Spinal cord (tissue), 10 donors: ENCODE data around the gene WDR53. TPM values are rescaled to one million over a fixed set of nuclear protein-coding genes. Genes with fewer than 3 reads are reported as not detected.
"Not testable (repeated sequence)": the region's sequence is repeated elsewhere in the genome, so short reads cannot be mapped to it uniquely, and the experiment has no call there.

Source experiments
- DNase-seq, 6 donors: peaks; one replicate each; pipeline versions ENCODE4 v3.0.0 to v3.0.0-alpha.2; 2013 to 2015; ENCODE audit warnings: low spot score in 6 of 6, low read depth in 4 of 6
- H3K27ac ChIP-seq: one replicate; pipeline ENCODE4 v1.5.1; 2013; ENCODE audit warnings: low read depth, low read length, control low read depth
- H3K27me3 ChIP-seq: one replicate; pipeline ENCODE4 v1.6.1; 2013; ENCODE audit warnings: low read length; ENCODE audit not compliant: control insufficient read depth, insufficient read depth
- H3K36me3 ChIP-seq: one replicate; pipeline ENCODE4 v1.6.1; 2013; ENCODE audit warnings: low read length; ENCODE audit not compliant: control insufficient read depth, insufficient read depth
- H3K4me1 ChIP-seq: one replicate; pipeline ENCODE4 v1.6.1; 2013; ENCODE audit warnings: low read length; ENCODE audit not compliant: control insufficient read depth, insufficient read depth
- H3K4me3 ChIP-seq: one replicate; pipeline ENCODE4 v1.5.1; 2013; ENCODE audit warnings: low read depth, low read length, control low read depth
- H3K9me3 ChIP-seq: one replicate; pipeline ENCODE4 v1.6.1; 2013; ENCODE audit warnings: low read length; ENCODE audit not compliant: control insufficient read depth, insufficient read depth
- WGBS: methylation state at CpG from one replicate; pipeline ENCODE4 v1.1.5; 2013; ENCODE audit warnings: missing lambda C conversion rate; ENCODE audit not compliant: insufficient coverage; 5-methylcytosine and 5-hydroxymethylcytosine counted together
- polyA plus RNA-seq, 2 donors: library from polyadenylated mRNA; unstranded; fragments of 120-200 nt; gene quantifications; one replicate each; pipeline ENCODE4 v1.2.1, GENCODE V29; 2013; ENCODE audit not compliant: insufficient read length in 2 of 2
- total RNA-seq, 2 donors: library from RNA; depleted of rRNA in 1 of 2; stranded (reverse); fragments of 120-200 nt in 1 of 2; fragments of >200 nt in 1 of 2; gene quantifications; one replicate each; pipeline versions ENCODE4 v1.2.3 to v1.2.4, GENCODE V29; 2013 to 2014
- donor health status: healthy.

WDR53 gene
- total and polyA plus RNA-seq, 4 donors = 5.9 to 16.8 (median 10.7) TPM

DNA sequence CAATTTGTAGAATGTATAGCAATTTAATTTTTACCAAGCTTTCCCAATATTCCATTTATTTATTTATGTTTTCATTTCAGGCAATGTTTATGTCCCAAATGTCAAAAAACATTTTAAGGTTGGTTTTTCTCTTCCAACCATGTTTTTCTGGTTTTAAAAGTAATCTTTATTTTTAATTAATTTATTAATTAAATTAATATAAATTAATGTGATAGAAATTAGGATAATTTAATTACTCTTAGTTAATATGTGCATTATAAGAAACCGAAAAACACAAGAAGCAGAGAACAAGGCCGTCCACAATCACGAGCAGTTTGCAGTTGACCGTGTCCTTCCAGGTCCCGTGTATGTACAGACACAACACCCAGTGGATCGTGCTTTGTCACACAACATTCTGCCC is 34.3 kb upstream of the WDR53 start:
- H3K27me3 ChIP-seq = no peaks in the 10 kb centered on the region
- peaks cover 8% of the 10 kb centered on the region for H3K4me1 ChIP-seq
- no peaks in the 10 kb centered on the region for H3K9me3 ChIP-seq
- WGBS = 100% methylated on average over 3 of the region's 6 CpGs
- DNase-seq = no peak
- H3K27ac ChIP-seq = no peak overlapping the region
- no peaks in the 10 kb centered on the region for H3K36me3 ChIP-seq
- no peak overlapping the region for H3K4me3 ChIP-seq

DNA sequence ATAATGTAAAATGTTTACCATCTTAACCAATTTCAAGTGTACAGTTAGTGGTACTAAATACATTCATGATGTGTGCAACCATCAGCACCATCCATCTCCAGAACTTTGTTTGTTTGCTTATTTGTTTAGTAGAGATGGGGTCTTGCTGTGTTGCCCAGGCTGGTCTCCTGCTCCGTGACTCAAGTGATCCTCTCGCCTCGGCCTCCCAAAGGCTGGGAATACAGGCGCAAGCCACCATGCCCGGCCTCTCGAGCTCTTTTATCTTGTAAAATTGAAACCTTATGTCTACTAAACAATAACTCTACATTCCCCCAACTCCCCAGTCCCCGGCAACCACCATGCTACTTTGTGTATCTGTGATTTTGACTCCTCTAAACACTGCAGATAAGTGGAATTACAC is 32.0 kb upstream of the WDR53 start:
- Histone ChIP-seq H3K36me3 (no peaks in the 10 kb centered on the region), H3K27me3 (no peaks in the 10 kb centered on the region), H3K4me1 (peaks cover 8% of the 10 kb centered on the region), H3K27ac (no peak overlapping the region), H3K4me3 (no peak overlapping the region), H3K9me3 (no peaks in the 10 kb centered on the region)
- DNase-seq = no peak
- WGBS = 91% methylated on average over 6 of the region's 7 CpGs

DNA sequence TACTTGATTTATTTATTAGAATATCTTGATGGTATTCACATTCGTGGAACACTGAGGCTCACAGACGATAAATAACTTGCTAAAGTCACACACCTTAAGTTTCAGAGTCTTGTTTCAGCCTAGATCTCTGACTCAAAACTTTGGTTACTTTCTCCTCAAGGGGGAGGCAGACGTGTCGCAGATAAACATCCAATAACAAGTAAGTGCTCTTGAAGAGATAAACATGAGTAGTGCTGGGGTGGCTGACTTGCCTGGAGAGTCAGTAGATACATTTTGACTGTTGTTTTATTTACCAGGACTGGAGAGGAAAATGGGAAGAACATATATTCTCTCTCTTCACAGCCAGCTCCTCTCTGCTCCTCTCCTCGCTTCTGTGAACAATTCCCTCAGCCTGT is 31.4 kb upstream of the WDR53 start:
- Histone ChIP-seq H3K27ac (no peak overlapping the region), H3K4me1 (peaks cover 8% of the 10 kb centered on the region), H3K36me3 (no peaks in the 10 kb centered on the region), H3K9me3 (no peaks in the 10 kb centered on the region), H3K4me3 (no peak overlapping the region), H3K27me3 (no peaks in the 10 kb centered on the region)
- no peak for DNase-seq
- WGBS = no CpG with 5 or more reads among the region's 5 CpGs

DNA sequence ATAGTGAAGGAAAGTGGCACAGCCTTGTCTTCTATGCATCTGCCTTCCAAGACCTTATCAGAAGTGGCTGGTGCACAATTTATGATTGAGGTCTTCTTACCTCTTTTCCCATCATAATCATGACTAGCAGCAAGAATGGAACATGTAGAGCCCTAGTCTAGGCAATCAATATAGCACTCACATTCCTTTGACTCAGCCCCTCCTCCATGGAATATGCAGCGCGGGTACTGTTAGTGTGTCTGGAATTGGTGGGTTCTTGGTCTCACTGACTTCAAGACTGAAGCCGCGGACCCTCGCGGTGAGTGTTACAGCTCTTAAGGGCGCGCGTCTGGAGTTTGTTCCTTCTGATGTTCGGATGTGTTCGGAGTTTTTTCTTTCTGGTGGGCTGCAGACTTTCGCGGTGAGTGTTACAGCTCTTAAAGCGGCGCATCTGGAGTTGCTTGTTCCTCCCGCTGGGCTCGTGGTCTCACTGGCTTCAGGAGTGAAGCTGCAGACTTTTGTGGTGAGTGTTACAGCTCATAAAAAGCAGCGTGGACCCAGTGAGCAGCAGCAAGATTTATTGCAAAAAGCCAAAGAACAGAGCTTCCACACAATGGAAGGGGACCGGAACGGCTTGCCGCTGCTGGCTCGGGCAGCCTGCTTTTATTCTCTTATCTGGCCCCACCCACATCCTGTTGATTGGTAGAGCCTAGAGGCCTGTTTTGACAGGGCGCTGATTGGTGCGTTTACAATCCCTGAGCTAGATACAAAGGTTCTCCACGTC is 29.8 kb upstream of the WDR53 start:
- WGBS = 53% methylated on average over 19 of the region's 25 CpGs
- not testable (repeated sequence) for H3K36me3 ChIP-seq, H3K4me3 ChIP-seq

DNA sequence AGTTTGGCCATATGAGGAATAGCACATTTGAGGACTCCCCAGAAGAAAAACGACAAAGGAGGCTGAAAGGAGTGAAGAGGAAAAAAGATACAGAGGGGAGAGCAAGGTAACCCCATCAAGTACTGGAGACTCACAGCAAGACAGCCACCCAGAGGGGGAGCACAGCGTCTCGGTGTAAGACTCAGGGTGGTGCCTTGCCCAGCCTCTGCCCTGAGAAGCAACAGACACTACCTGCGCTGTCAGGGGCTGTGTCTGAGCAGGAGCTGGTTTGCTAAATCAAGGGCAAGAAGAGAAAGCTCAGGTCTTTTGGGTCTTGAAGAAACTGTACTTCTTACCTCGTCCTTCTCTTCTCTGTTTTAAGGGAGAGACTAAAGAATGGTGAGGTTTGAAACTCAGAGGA is 28.0 kb upstream of the WDR53 start:
- H3K27ac ChIP-seq = no peak overlapping the region
- no peak for DNase-seq
- 56% methylated on average over 4 of the region's 5 CpGs for WGBS

More for the DNA sequence above, 29.8 kb upstream of the WDR53 start:
- not testable (repeated sequence) for H3K4me1 ChIP-seq, DNase-seq, H3K27me3 ChIP-seq, H3K27ac ChIP-seq, H3K9me3 ChIP-seq

DNA sequence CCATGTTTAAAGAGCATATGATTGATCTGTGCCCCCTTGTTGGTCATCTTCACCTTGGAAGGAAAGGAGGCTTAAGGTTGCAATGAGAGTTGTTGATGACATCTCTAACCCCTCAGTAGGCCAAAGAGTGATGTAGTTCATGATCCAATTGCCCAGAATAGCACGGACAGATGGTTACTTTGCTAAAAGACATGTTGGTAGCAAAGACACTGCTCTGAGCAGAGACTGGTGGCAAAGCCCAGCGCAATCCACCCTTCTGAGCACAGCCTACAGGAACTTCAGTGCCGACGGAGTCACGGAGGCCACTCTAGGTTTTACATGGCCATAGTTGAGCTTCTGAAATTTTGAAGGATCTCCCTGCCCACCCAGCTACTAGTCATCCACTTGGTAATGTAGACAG is 21.9 kb upstream of the WDR53 start:
- H3K27ac ChIP-seq = no peak overlapping the region
- DNase-seq = no peak
- H3K9me3 ChIP-seq = no peaks in the 10 kb centered on the region

More for the DNA sequence above, 28.0 kb upstream of the WDR53 start:
- no peaks in the 10 kb centered on the region for H3K27me3 ChIP-seq
- H3K4me1 ChIP-seq = peaks cover 3% of the 10 kb centered on the region
- H3K36me3 ChIP-seq = no peaks in the 10 kb centered on the region
- H3K4me3 ChIP-seq = no peak overlapping the region
- H3K9me3 ChIP-seq = no peaks in the 10 kb centered on the region

DNA sequence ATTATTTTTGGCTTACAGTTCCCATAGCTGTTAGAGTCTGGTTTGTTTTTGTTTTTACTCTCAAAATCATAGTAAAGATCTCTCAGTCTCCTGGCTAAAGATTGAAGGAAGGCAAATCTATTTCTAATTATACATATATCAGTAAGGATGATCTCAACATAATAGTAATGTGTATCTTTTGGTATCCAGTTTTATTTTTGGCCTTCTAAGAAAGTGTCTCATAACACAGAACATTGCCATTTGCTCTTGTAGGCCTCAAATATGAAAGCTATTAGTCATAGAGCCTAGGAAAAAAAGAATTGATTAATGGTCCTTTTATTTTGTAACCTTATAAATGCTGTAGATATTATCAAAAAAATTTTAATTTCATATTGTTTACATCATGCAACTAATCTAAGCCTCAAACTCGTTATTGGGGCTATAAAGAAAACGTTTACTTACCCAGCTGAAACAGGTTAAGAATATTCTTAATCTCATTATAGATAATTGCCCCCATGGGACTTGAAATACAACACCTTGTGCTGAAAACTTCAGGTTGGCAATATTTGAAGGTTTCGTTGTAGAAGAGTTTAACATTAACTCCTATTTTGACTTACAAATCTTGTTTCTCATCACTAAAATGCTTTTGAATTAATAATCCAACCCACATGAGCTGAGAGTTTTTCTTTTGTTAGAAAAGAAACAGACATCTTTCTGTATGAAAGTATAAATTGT is 16.8 kb upstream of the WDR53 start:
- H3K4me3 ChIP-seq = no peak overlapping the region
- no CpG with 5 or more reads among the region's 3 CpGs for WGBS
- H3K4me1 ChIP-seq = no peaks in the 10 kb centered on the region
- DNase-seq = no peak
- no peak overlapping the region for H3K27ac ChIP-seq
- no peaks in the 10 kb centered on the region for H3K27me3 ChIP-seq
- H3K36me3 ChIP-seq = peaks cover 9% of the 10 kb centered on the region
- H3K9me3 ChIP-seq = no peaks in the 10 kb centered on the region

More for the DNA sequence above, 21.9 kb upstream of the WDR53 start:
- Histone ChIP-seq H3K27me3 (no peaks in the 10 kb centered on the region), H3K4me1 (no peaks in the 10 kb centered on the region), H3K36me3 (peaks cover 3% of the 10 kb centered on the region), H3K4me3 (no peak overlapping the region)
- WGBS = 80% methylated on average over 5 of the region's 5 CpGs

DNA sequence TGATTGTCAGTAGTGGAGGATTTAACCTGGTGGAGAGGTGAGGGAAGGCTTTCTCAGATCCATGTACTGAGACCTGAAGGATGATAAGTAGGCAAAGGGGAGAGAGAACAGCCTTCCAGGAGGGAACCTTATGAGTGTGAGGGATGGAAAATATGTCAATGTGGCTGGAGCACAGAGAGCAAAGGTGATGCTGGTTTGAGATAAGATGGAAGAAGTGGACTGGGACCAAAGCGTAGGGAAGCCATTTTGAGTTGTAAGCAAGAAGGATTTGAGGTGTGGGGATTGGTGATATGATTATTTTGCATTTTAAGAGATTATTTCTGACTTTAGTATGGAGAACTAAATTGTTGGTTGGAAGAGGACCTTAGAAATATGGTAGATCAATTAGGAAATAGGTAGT is 4.0 kb upstream of the WDR53 start:
- Histone ChIP-seq H3K4me3 (no peak overlapping the region), H3K36me3 (peaks cover under 1% of the 10 kb centered on the region), H3K27ac (no peak overlapping the region), H3K9me3 (no peaks in the 10 kb centered on the region), H3K4me1 (peaks cover 11% of the 10 kb centered on the region), H3K27me3 (no peaks in the 10 kb centered on the region)
- no peak for DNase-seq
- WGBS = 95% methylated on average over 1 of the region's 1 CpG

DNA sequence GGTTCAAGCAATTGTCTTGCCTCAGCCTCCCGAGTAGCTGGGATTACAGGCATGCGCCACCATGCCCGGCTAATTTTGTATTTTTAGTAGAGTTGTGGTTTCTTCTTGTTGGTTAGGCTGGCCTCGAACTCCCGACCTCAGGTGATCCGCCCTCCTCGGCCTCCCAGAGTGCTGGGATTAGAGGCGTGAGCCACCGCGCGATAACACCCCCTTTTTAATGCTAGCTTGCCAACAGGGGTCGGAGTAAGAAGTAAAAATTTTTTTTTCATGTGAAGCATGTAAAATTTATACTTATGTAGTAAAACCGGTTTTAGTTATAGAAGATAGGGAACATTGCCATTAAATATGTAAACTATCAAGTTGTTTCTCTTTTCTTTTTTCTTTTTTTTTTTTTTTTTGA is 2.0 kb upstream of the WDR53 start:
- H3K27me3 ChIP-seq, H3K27ac ChIP-seq, DNase-seq, H3K4me3 ChIP-seq, H3K9me3 ChIP-seq, H3K36me3 ChIP-seq: not testable (repeated sequence)
- H3K4me1 ChIP-seq = peaks cover 11% of the 10 kb centered on the region
- 95% methylated on average over 3 of the region's 13 CpGs for WGBS
